SK-N-SH (cell line): ENCODE measurements around the gene LHPP. TPM values are rescaled to one million over a fixed set of nuclear protein-coding genes. Genes with fewer than 3 reads are reported as not detected.

Experiments used
- CTCF ChIA-PET: fragments of 300-600, 350-600 bp; formaldehyde crosslinking; extraction: SDS; loops from one replicate; lab custom pipeline; 2021; lab: Yijun Ruan, JAX
- POLR2A ChIA-PET: fragments of 350-600 bp; sonication (Branson Sonifier 250); formaldehyde crosslinking; extraction: SDS; loops from one replicate; lab custom pipeline; 2020; ENCODE audit warnings: antibody characterized with exemption, inconsistent platforms; lab: Yijun Ruan, JAX
- DNase-seq: peaks from one replicate; pipeline ENCODE4 v3.0.0; 2012
- H2AFZ ChIP-seq: fragments of 200-600 bp; sonication (generic); 2 replicates; pipeline ENCODE4 v1.8.1; 2016; ENCODE audit warnings: antibody characterized with exemption, mild to moderate bottlenecking, low read depth
- H3F3A ChIP-seq: fragments of 200-600 bp; sonication (generic); replicated peaks from 2 replicates; pipeline ENCODE3; 2016; ENCODE audit warnings: antibody characterized with exemption, mild to moderate bottlenecking; ENCODE audit not compliant: insufficient read depth
- H3K27ac ChIP-seq, 2 experiments: fragments of 200-500 bp in 1 of 2; fragments of 200-600 bp in 1 of 2; sonication (Bioruptor generic) in 1 of 2; sonication (generic), shearing (Covaris generic) in 1 of 2; 2 replicates each; pipeline versions ENCODE4 v1.5.1 to v1.6.1; 2014 to 2016; ENCODE audit warnings: low read depth in 2 of 2, inconsistent platforms in 1 of 2, low read length in 1 of 2, mild to moderate bottlenecking in 1 of 2, mixed read lengths in 1 of 2
- H3K27me3 ChIP-seq: fragments of 200-600 bp; sonication (generic), shearing (Covaris generic); 2 replicates; pipeline ENCODE4 v1.6.1; 2016; ENCODE audit warnings: mixed run types; ENCODE audit not compliant: insufficient read depth
- H3K36me3 ChIP-seq, 2 experiments: fragments of 200-500 bp in 1 of 2; fragments of 200-600 bp in 1 of 2; sonication (Bioruptor generic) in 1 of 2; sonication (generic) in 1 of 2; replicated peaks in 1 of 2; 2 replicates each; pipeline versions ENCODE3 to v1.5.1; 2014 to 2016; ENCODE audit warnings: low read length in 1 of 2, mild to moderate bottlenecking in 1 of 2; ENCODE audit not compliant: insufficient read depth in 2 of 2, control insufficient read depth in 1 of 2
- H3K4me1 ChIP-seq, 2 experiments: fragments of 200-500 bp in 1 of 2; fragments of 200-600 bp in 1 of 2; sonication (Bioruptor generic) in 1 of 2; sonication (generic), shearing (Covaris generic) in 1 of 2; 2 replicates each; pipeline versions ENCODE4 v1.5.1 to v1.6.1; 2014 to 2016; ENCODE audit warnings: low read depth in 1 of 2, low read length in 1 of 2, mixed run types in 1 of 2; ENCODE audit not compliant: insufficient read depth in 2 of 2, control insufficient read depth in 1 of 2
- H3K4me2 ChIP-seq: fragments of 200-600 bp; sonication (generic), shearing (Covaris generic); 2 replicates; pipeline ENCODE4 v1.6.1; 2017; ENCODE audit warnings: mixed run types
- H3K4me3 ChIP-seq, 2 experiments: fragments of 200-500 bp in 1 of 2; fragments of 200-600 bp in 1 of 2; sonication (Bioruptor generic) in 1 of 2; sonication (generic), shearing (Covaris generic) in 1 of 2; 2 replicates each; pipeline versions ENCODE4 v1.5.1 to v1.8.1; 2014 to 2016; ENCODE audit warnings: low read depth in 2 of 2, inconsistent platforms in 1 of 2, low read length in 1 of 2, mild to moderate bottlenecking in 1 of 2, mixed read lengths in 1 of 2, moderate library complexity in 1 of 2
- H3K79me2 ChIP-seq: fragments of 200-600 bp; sonication (generic); 2 replicates; pipeline ENCODE4 v1.8.1; 2017; ENCODE audit warnings: mild to moderate bottlenecking; ENCODE audit not compliant: insufficient read depth
- H3K9ac ChIP-seq: fragments of 200-600 bp; sonication (generic); 2 replicates; pipeline ENCODE4 v1.6.1; 2017; ENCODE audit warnings: mixed run types
- H3K9me2 ChIP-seq: fragments of 200-600 bp; sonication (generic); 2 replicates; pipeline ENCODE4 v1.6.1; 2017; ENCODE audit warnings: mixed run types
- H3K9me3 ChIP-seq: fragments of 200-600 bp; sonication (generic); 2 replicates; pipeline ENCODE4 v1.6.1; 2017; ENCODE audit warnings: mixed run types, mild to moderate bottlenecking, moderate library complexity
- H4K20me1 ChIP-seq: fragments of 200-600 bp; sonication (generic); 2 replicates; pipeline ENCODE4 v1.6.1; 2017; ENCODE audit warnings: mild to moderate bottlenecking, mixed run types; ENCODE audit not compliant: insufficient read depth
- CHD2 ChIP-seq: fragments of 150-350 bp; IDR thresholded peaks from 2 replicates; pipeline ENCODE4 v1.6.1; 2018; ENCODE audit warnings: low read length; ENCODE audit not compliant: partially characterized antibody
- CTCF ChIP-seq: fragments of 200-600 bp; sonication (generic); IDR thresholded peaks from 2 replicates; pipeline ENCODE4 v1.6.1; 2017; ENCODE audit warnings: antibody characterized with exemption, mild to moderate bottlenecking, moderate library complexity
- EP300 ChIP-seq, 2 experiments: IDR thresholded peaks; 2 replicates each; pipeline versions ENCODE4 v1.4.0 to v1.6.1; 2012; ENCODE audit warnings: borderline replicate concordance in 1 of 2, low read depth in 1 of 2, low read length in 1 of 2
- MXI1 ChIP-seq: IDR thresholded peaks from 2 replicates; pipeline ENCODE4 v1.6.1; 2012; ENCODE audit warnings: mild to moderate bottlenecking, low read depth, low read length, improper control_type of control experiment
- NRF1 ChIP-seq: IDR thresholded peaks from 2 replicates; pipeline ENCODE4 v1.6.1; 2012; ENCODE audit warnings: low read depth, mild to moderate bottlenecking, low read length
- RCOR1 ChIP-seq: fragments of 150-350 bp; IDR thresholded peaks from 2 replicates; pipeline ENCODE4 v1.6.1; 2017; ENCODE audit warnings: antibody characterized with exemption, low read length
- RFX5 ChIP-seq: IDR thresholded peaks from 2 replicates; pipeline ENCODE4 v1.6.1; 2012; ENCODE audit warnings: mild to moderate bottlenecking, improper control_type of control experiment, low read length
- RXRA ChIP-seq: IDR thresholded peaks from 2 replicates; pipeline ENCODE4 v1.4.0; 2012; ENCODE audit warnings: low read depth, mild to moderate bottlenecking, borderline replicate concordance
- SIN3A ChIP-seq: IDR thresholded peaks from 2 replicates; pipeline ENCODE4 v1.6.1; 2012; ENCODE audit warnings: low read depth, mild to moderate bottlenecking, low read length, moderate library complexity, borderline replicate concordance
- SMC3 ChIP-seq: IDR thresholded peaks from 2 replicates; pipeline ENCODE4 v1.6.1; 2012; ENCODE audit warnings: low read depth, low read length, improper control_type of control experiment
- TAF1 ChIP-seq: IDR thresholded peaks from 2 replicates; pipeline ENCODE4 v1.6.1; 2012; ENCODE audit warnings: low read depth, mild to moderate bottlenecking, low read length, moderate library complexity, borderline replicate concordance
- TEAD4 ChIP-seq: IDR thresholded peaks from 2 replicates; pipeline ENCODE4 v1.4.0; 2012; ENCODE audit warnings: mild to moderate bottlenecking, borderline replicate concordance; ENCODE audit not compliant: insufficient read depth
- USF1 ChIP-seq: IDR thresholded peaks from 2 replicates; pipeline ENCODE4 v1.4.0; 2012; ENCODE audit warnings: low read depth, borderline replicate concordance
- WGBS: methylation state at CpG from one replicate; pipeline ENCODE4 v1.1.6; 2017; ENCODE audit warnings: low lambda C conversion rate; 5-methylcytosine and 5-hydroxymethylcytosine counted together
- polyA plus RNA-seq, 3 experiments: library from polyadenylated mRNA; depleted of rRNA; stranded (reverse); fragments of >200 nt; gene quantifications; 2 replicates each; pipeline ENCODE4 v1.2.3, GENCODE V29; 2012
- TF ChIP-seq, protein P1 (sequence below): fragments of 150-350 bp; IDR thresholded peaks from 2 replicates; pipeline ENCODE4 v1.6.1; 2016; ENCODE audit warnings: mild to moderate bottlenecking, low read depth, low read length

The LHPP gene
- polyA plus RNA-seq, 1 of the 3 experiments (the other 2 are of a cell fraction): 29.8 TPM

GRCh38 chr10:124573726-124574455, 112.3 kb downstream of the LHPP start:
- POLR2A ChIA-PET: interaction anchor here (0.7 kb wide), 1 partner anchor 164 kb away, joined by 3 read pairs; no protein-coding TSS in a partner anchor
- no peaks in the 10 kb centered on the region for H3K9me3 ChIP-seq
- WGBS: 72% methylated on average over 22 of the region's 31 CpGs
- H3K27me3 ChIP-seq: no peaks in the 10 kb centered on the region
- no peaks in the 10 kb centered on the region for H3K36me3 ChIP-seq
- no peak for TF ChIP-seq TAF1
- no peak for TF ChIP-seq SIN3A
- no peak for TF ChIP-seq TEAD4
- no peak for TF ChIP-seq RXRA
- TF ChIP-seq USF1: no peak
- TF ChIP-seq, protein P1, sequence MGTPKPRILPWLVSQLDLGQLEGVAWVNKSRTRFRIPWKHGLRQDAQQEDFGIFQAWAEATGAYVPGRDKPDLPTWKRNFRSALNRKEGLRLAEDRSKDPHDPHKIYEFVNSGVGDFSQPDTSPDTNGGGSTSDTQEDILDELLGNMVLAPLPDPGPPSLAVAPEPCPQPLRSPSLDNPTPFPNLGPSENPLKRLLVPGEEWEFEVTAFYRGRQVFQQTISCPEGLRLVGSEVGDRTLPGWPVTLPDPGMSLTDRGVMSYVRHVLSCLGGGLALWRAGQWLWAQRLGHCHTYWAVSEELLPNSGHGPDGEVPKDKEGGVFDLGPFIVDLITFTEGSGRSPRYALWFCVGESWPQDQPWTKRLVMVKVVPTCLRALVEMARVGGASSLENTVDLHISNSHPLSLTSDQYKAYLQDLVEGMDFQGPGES: no peak
- no peak for TF ChIP-seq CHD2
- TF ChIP-seq MXI1: no peak
- no peak for TF ChIP-seq NRF1
- TF ChIP-seq RCOR1: no peak
- TF ChIP-seq EP300 (IDR thresholded peaks at IDR 0.05; ENCODE audit: borderline replicate concordance in 1 of 2, low read depth in 1 of 2, low read length in 1 of 2): no peak
- TF ChIP-seq CTCF: no peak
- TF ChIP-seq SMC3: no peak
- no peak for TF ChIP-seq RFX5
- H3K4me3 ChIP-seq: no peak overlapping the region
- CTCF ChIA-PET: interaction anchor here (0.6 to 1.2 kb wide), 2 partner anchors 33 to 43 kb away, joined by 3 read pairs; no protein-coding TSS in a partner anchor
- H2AFZ ChIP-seq: no peak overlapping the region
- no peak for DNase-seq
- no peaks in the 10 kb centered on the region for H3F3A ChIP-seq
- H4K20me1 ChIP-seq: no peaks in the 10 kb centered on the region
- H3K4me1 ChIP-seq: no peaks in the 10 kb centered on the region
- H3K27ac ChIP-seq: no peak overlapping the region
- no peak overlapping the region for H3K9ac ChIP-seq
- H3K79me2 ChIP-seq: no peaks in the 10 kb centered on the region
- no peak overlapping the region for H3K4me2 ChIP-seq
- no peaks in the 10 kb centered on the region for H3K9me2 ChIP-seq
